Stimulated activated CD4-positive, alpha-beta T cell treated with anti-CD3 and anti-CD28 coated beads, Interleukin-12 subunit alpha, Interleukin-12 subunit beta, amount 100 ng/mL, for 48 hours (primary cell): ENCODE results near the gene CLMN.
"Not testable (repeated sequence)": the region's sequence is repeated elsewhere in the genome, so short reads cannot be mapped to it uniquely, and the experiment has no call there.

Source experiments
- DNase-seq, 3 donors: peaks; one replicate each; pipeline ENCODE4 v3.0.0-alpha.2; 2020; ENCODE audit warnings: low read depth in 2 of 3, low spot score in 1 of 3

The CLMN gene

GRCh38 chr14:95289323-95290010, 30.2 kb downstream of the CLMN start:
- no peak for DNase-seq

GRCh38 chr14:95288672-95289322, 30.9 kb downstream of the CLMN start:
- DNase-seq: no peak

DNA sequence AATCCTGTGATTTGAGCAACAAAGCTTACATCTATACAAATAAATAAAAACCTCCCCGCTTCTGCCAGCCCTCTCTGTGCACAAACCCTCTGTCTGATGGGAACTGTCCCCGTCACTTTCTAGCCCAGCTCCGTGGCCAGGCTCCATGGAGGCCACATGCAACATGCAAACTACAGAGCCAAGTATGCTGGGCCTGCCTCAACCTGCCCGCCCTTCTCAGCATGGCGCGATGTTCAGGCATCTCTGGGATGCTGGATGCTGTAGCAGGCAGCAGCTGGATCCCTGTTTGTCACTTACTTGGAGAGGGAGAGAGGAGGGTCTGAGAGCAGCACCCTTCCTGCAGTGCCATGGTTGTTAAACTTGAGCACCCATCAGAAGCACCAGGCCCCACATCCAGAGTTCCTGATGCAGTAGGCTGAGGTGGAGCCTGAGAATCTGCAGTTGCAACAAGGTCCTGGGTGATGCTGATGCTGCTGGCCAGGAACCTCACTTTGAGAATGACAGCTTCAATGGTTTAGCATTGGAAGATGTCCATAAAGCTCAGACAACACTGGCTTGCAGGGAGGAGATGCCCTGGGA, 32.4 kb downstream of the CLMN start:
- DNase-seq: no peak

GRCh38 chr14:95286645-95287044, 33.1 kb downstream of the CLMN start:
- no peak for DNase-seq

DNA sequence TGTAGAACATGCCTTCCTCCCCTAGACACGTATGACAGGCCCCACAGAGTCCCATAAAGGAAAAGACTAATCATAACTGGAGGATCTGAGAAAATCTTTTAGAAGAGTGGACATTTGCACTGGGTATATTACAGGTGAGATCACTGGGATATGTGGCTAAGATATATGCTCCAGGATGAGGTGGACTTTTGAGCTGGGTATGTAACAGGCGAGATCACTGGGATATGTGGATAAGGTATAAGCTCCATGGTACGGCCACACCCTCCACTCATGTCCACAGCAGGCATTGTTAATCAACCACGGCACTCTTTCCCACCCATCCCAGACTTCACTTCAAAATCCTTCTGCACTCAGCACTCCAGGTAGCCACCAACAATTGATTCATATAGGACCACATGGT, 34.1 kb downstream of the CLMN start:
- no peak for DNase-seq

DNA sequence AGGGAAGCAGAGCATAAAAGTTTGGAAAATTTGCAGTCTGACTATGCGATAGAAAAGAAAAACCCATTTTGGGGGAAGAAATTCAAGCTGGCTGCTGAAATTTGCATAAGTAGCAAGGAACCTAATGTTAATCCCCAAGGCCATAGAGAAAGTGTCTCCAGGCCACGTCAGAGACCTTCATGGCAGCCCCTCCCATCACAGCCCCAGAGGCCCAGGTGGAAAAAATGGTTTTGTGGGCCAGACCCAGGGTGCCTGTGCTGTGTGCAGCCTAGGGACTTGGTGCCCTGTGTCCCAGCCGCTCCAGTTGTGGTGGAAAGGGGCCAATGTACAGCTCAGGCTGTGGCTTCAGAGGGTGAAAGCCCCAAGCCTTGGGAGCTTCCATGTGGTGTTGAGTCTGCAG, 35.9 kb downstream of the CLMN start:
- DNase-seq: not testable (repeated sequence)

GRCh38 chr14:95282986-95283380, 36.7 kb downstream of the CLMN start:
- DNase-seq: not testable (repeated sequence)

- DNase-seq: no peak
Measured at GRCh38 chr14:95282354-95282985, 37.2 kb downstream of the CLMN start.

GRCh38 chr14:95281560-95282176, 38.0 kb downstream of the CLMN start:
- no peak for DNase-seq

GRCh38 chr14:95275494-95275893, 44.2 kb downstream of the CLMN start:
- no peak for DNase-seq

- DNase-seq: no peak
Measured at GRCh38 chr14:95274874-95275273, 44.8 kb downstream of the CLMN start.

- no peak for DNase-seq
Measured at GRCh38 chr14:95274279-95274678, 45.4 kb downstream of the CLMN start.

GRCh38 chr14:95273001-95273978, 46.4 kb downstream of the CLMN start:
- DNase-seq: no peak

DNA sequence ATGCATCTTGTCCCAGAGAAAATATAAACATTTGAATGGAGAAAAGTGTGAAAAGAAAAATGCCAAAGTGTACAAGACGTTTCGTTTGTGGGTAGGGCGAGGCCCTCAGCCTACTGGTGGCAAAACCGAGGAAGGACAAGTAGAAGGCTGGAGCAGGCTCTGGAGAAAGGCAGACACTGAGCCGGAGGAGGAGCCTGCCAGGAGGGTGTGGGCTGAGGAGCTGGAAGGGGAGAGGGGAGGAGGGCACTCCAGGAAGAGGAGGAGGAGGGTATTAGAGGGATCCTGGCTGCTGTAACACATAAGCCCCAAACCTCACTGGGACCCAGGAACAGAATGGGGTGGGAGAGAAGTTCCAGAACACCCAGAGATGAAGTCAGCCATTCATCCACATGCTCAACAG, 47.7 kb downstream of the CLMN start:
- DNase-seq: no peak

GRCh38 chr14:95270203-95270602, 49.5 kb downstream of the CLMN start:
- no peak for DNase-seq

- DNase-seq: no peak
Measured at GRCh38 chr14:95269493-95269892, 50.2 kb downstream of the CLMN start.

GRCh38 chr14:95268350-95268749, 51.4 kb downstream of the CLMN start:
- DNase-seq: no peak

- peak in 1 of 3 donors; percentile 45 for DNase-seq
Measured at GRCh38 chr14:95267306-95267705, 52.4 kb downstream of the CLMN start.

DNA sequence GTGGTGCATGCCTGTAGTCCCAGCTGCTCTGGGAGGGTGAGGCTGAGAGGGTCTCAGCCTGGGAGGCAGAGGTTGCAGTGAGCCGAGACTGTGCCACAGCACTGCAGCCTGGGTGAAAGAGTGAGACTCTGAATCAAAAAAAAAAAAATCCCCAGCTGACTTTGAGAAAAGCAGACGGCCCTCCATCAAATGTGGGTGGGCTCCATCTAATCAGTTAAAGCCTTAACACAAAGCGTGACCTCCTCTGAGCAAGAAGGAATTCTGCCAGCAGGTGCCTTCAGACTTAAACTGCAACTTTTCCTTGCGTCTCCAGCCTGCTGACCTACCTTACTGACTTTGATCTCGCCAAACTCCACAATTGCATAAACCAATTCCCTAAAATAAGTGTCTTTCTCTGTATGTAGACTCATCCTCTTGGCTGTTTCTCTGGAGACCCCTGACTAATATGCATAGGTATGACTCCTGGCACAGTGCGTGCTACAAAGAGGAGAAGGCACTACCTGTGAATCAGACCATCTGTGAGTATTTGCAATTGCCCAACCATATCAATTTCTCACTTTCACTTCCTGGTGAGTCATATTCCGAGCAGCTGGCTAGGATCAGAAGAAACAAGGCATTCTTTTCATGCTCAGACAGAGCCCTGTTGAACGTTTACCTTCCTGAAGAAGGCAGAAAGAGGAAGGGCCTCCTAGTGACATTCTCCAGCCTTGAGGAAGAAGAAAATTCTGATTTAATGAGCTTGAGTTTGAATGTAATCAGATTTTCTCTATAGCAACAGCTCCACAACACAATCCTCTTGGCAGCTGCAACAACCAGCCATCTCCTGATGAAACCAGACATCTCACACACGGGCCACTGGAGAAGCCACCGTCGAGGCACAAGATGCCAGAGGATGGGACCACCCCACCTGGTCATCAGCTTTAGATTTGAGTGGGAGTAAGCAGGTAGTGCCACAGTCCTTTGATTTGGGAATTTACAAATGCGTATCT, 54.3 kb downstream of the CLMN start:
- DNase-seq: peak; percentile 36 to 54 (median 53)
